Measurements from ENCODE around the gene LPCAT4.

GRCh38 chr15:34373951-34374350 lies 7.0 kb upstream of the LPCAT4 start:
- no peak for TF ChIP-seq CTCF (IDR thresholded peaks at IDR 0.05)
- TF ChIP-seq POLR2AphosphoS5 (IDR thresholded peaks at IDR 0.05), result no peak
- no peak for TF ChIP-seq POLR2A (IDR thresholded peaks at IDR 0.05; ENCODE audit: low read depth)
- TF ChIP-seq EP300 (IDR thresholded peaks at IDR 0.05), result no peak
